ELR (cell line): Measurements from ENCODE around the gene ARHGAP29.
A peak's percentile ranks its signal among the peaks of the same experiment; 100 is the strongest.

Experiments used
- DNase-seq: peaks from one replicate; pipeline ENCODE4 v3.0.0-alpha.2; 2015; ENCODE audit warnings: low read depth

The ARHGAP29 gene

GRCh38 chr1:94234615-94235014 lies 2.8 kb downstream of the ARHGAP29 start:
- no peak for DNase-seq

DNA sequence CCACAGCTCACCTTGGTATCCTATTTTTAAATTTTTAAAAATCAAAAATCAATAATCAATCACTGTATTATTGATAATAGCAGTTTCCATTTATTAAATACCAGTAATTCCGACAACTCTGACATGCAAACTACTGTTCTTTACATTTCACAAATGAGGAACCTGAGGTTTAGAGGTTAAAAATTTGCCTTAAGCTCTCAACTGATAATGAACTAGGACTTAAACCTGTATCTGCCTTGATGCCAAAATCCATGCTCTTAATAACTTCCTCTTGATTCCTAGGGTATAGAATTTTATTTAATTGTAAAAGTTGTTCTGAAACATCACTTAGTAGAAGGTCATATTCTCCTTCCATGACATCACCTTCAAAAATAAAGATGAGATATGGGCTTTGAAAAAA lies 5.6 kb downstream of the ARHGAP29 start:
- no peak for DNase-seq

DNA sequence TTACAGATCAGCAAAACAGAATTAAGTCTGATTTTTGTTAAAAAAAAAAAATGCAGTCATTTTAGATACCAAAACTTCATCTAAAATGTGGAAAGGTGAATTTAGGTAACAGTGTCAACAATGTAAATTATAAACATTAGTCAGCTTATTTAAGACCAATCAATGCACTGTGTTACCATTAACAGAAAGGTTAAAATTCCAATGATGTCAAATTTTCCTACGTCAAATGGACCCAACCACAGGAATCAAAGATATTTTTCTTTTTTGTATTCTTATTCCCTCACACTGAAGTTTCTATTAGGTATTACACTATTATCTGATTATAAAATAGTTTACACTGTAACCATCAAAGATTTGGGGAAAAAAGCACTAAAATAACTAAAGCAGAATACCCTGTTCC lies 6.5 kb downstream of the ARHGAP29 start:
- no peak for DNase-seq

- DNase-seq, result no peak
Observed at GRCh38 chr1:94228640-94229375, 8.6 kb downstream of the ARHGAP29 start.

DNA sequence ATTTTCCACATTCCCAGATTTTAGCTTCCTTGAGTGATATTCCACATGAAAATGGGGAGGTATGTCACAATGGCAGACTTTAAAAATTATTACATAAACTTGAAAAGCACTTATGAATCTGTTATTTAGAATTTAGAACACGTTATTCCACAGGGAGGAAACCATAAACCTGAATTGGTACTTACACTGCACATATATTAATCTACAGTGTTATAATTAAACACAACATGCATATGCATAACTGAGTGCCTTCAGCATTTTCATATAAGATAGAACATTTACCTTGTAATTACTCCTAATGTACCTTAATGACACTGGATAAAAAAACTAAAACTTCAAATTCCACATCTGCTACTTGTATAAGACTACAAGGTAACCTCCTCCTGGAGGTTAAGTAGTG lies 9.8 kb downstream of the ARHGAP29 start:
- DNase-seq, result no peak

GRCh38 chr1:94225845-94226244 lies 11.5 kb downstream of the ARHGAP29 start:
- no peak for DNase-seq

DNA sequence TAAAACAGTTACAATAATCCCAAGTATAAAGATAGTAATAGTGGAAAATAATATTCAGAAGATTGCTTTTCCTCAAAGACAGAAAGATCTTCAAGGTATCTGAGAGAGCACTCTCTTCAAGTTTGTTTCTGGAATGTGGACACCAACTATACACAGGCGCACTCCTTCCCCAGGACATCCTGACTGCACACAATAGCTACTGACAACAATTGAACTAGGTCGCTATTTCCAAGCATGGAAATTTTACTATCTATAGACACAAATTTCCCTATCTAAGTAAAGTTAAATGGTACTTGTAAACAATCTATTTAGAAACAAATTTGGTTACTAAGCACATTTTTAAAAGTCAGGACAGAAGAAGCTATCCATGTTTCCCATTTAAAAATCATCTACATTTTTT lies 19.1 kb downstream of the ARHGAP29 start:
- no peak for DNase-seq

DNA sequence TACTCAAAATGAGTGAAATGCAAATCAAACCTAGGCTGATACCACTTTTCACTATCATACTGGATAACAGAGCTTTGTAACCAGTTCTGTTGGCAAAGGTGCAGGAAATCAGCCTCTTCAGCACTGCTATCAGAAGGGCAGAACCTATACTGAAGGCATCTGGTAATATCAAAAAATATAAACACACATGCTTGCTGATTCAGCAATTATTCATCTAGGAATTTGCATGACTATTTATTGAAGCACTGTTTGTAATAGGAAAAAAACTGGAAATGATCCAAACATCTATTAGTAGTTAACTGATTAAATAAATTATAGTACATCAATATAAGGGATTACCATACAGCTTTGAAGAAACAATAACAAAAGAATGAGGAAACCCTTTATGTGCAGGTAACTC lies 21.4 kb downstream of the ARHGAP29 start:
- peak; percentile 33 for DNase-seq

DNA sequence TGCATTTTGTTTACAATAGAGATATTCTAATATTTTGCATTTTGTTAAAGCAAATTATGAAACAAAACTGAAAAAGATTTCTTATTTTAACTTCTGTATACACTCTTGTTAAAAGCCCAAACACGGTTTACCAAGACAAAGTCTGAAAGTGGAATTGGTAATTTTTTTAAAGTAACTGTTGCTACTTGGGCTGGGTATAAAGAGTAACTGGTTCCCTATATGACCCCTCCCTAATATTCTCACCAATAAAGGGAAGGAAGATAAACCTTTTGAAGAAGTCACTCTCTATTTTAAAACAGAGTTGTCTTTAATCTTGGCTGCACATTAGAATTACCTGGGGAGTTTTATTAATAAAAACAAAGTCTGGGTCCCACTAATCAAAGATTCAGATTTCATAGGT lies 27.4 kb downstream of the ARHGAP29 start:
- DNase-seq, result no peak

DNA sequence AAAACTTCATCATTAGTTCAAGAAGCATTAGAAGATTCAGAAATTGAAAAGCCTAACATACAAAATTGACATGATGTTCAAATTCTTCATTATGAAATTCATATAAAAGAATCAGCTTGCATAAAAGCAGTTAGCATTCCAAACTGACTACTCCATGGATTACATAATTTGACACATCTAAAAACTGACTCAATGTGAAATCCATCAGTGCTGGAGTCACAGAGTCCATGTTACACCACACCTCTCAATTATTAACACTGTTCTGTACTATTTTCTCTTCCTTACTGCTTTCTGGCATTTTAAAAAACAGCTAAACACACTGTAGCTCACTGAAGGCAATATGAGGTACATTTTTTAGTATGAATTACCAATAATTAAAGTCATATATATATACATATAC lies 28.0 kb downstream of the ARHGAP29 start:
- DNase-seq, result peak; percentile 64

DNA sequence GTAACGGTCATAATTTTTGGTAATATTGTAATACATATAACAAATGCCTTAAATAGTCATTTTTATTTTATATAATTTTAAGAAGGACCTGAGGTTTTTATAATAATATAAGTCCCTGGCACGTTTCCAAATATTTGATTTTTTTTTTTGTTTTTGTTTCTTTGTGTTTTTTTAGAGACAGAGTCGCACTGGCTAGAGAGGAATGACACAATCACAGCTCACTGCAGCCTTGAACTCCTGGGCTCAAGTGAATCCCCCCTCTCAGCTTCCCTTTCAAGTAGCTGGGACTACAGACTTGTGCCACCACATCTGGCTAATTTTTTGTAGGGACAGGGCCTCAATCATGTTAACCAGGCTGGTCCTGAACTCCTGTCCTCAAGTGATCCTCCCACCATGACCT lies 29.7 kb downstream of the ARHGAP29 start:
- DNase-seq, result no peak

GRCh38 chr1:94205639-94206038 lies 31.7 kb downstream of the ARHGAP29 start:
- DNase-seq, result no peak

DNA sequence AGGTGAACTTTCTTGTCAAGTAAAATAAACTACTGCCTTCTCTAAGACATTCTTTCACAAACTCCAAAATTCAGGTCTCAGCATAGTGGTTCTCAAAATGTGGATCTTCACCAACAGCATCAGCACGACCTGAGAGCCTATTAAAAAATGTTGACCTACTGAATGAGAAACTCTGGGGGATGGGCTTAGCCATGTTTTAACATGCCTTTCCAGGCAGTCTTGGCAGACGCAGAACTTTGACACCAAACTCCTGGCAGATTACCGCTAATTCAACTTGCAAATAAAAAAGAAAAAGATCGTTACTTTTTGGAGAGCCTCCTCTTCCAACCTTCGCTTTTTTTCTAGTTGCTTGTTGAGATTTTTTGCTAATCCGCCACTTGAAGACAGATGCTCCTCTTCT lies 35.1 kb downstream of the ARHGAP29 start:
- no peak for DNase-seq

GRCh38 chr1:94199398-94199797 lies 38.0 kb downstream of the ARHGAP29 start:
- DNase-seq, result no peak

GRCh38 chr1:94194079-94194865 lies 43.1 kb downstream of the ARHGAP29 start:
- no peak for DNase-seq

DNA sequence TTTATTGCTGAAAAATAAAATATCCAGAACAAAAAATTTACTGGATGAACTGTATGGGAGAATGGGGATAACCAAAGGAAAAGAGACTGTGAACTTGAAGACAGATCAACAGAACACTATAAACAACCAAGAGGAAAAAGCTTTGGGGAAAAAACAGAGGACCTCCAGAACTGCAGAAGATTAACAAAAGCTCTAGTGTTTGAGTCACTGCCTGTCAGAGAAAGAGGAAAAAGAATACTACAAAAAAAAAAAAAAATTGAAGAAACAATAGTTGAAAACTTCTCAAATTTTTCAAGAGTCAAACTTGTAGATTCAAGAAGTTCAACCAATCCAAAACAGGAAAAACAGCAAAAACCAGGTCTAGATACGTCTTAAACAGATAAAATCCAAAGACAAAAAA lies 44.3 kb downstream of the ARHGAP29 start:
- no peak for DNase-seq

DNA sequence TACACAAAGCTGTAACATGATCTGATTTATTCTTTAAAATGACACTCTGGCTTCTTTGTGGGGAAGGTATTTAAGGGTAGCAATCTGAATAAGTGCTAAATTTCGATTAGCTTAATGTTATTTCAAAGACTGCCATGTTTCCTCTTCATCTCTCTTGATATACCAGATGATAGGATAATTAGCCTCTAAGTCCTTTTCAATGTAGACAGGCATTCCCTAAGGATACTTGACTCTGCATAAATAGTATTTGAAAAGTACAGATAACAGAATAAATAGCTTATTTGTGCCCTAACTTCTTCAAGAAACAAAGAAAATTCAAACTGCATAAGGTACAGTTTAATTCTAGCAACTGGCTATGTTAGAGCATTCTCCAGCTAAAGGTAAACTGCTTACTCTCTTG lies 46.2 kb downstream of the ARHGAP29 start:
- no peak for DNase-seq

GRCh38 chr1:94186946-94187345 lies 50.4 kb downstream of the ARHGAP29 start:
- DNase-seq, result no peak

DNA sequence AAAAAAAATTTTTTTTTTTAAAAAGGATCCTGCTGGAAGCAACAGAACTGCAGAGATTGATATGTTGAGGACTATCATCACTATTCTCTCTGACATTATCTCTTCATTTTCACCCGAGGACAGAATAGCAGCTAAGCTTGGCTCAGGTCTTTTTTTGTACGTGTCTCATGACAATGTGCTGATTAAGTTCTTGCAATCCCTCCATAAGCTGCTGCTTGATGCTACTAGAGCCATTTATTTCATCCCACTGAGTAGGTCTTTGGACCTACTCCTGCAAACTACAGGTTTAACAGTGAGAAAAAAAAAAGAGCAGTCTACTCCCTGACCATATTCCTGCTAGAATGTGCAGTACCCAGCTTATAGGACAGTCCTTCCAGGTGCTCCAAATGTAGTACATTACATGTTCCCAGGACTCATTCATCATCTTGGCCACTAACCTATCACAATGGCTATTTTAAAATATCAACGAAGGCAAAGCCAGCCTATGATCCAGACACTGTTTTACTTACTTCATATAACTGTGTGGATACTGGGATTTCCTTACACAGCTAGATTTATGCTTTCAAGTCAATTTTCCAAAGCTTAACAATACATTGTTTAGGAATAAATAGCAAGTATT lies 54.1 kb downstream of the ARHGAP29 start:
- DNase-seq, result no peak

DNA sequence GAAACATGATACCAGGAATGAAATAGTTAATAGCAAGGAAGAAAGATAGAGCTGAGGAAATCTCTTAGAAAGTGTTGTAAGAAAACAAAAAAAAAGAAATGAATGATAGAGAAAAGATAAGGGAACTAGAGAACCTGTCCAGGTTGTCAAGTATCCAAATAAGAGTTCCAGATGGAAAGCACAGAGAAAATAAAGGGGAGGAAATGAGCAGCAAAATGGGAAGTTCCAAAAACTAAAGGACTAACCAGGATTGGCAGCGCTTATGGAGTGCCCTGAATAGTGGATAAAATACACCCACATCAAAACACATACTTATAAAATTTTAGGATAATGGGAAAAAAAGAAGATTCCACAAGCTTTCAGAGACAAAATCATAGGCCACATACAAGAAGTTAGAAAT lies 55.2 kb downstream of the ARHGAP29 start:
- no peak for DNase-seq

GRCh38 chr1:94180650-94181049 lies 56.7 kb downstream of the ARHGAP29 start:
- peak; percentile 59 for DNase-seq

GRCh38 chr1:94178901-94179300 lies 58.5 kb downstream of the ARHGAP29 start:
- DNase-seq, result no peak

DNA sequence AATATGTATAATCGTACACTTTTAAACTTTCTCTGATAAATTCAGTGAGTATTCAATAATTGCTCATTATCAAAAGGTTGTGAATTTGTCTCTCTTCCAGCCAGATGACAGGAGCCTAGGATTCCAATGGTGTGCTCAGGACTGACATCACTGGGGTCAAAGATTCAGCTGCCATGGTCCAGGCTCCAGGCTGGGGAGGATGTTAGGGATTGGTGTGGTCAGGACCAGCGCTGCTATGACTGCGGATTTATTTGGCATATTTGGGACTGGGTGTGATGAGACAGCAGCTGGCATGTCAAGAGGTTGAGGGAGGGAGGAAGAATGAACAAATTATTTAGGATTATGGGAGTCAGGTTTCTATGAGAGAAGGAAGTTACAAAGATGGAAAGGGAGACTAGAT lies 68.3 kb downstream of the ARHGAP29 start:
- no peak for DNase-seq
